ENCODE results near the gene ANO8. TPM values are rescaled to one million over a fixed set of nuclear protein-coding genes. Genes with fewer than 3 reads are reported as not detected.

ANO8 gene
- total RNA-seq, 1 donor from 2014 or later, result 16.7 TPM

GRCh38 chr19:17311455-17312188 lies 23.0 kb downstream of the ANO8 start:
- Mint-ChIP-seq H3K4me1 (ENCODE audit: low read depth) (peaks cover 40% of the 10 kb centered on the region), H3K27ac (ENCODE audit: unreplicated experiment) (peak overlapping the region; percentile 96)
- no peak for DNase-seq (ENCODE audit: low spot score)

GRCh38 chr19:17309965-17310461 lies 24.6 kb downstream of the ANO8 start:
- peaks cover 48% of the 10 kb centered on the region for H3K4me1 Mint-ChIP-seq (ENCODE audit: low read depth)
- peaks cover 2% of the 10 kb centered on the region for H3K36me3 Mint-ChIP-seq (ENCODE audit: low read depth)

More at GRCh38 chr19:17311455-17312188, 23.0 kb downstream of the ANO8 start:
- Mint-ChIP-seq H3K27me3 (ENCODE audit: low read depth) (no peaks in the 10 kb centered on the region), H3K9me3 (ENCODE audit: low read depth) (no peaks in the 10 kb centered on the region), H3K36me3 (ENCODE audit: low read depth) (peaks cover 10% of the 10 kb centered on the region), H3K4me3 (ENCODE audit: unreplicated experiment) (peak overlapping the region; percentile 65)
- no peak for TF ChIP-seq CTCF (IDR thresholded peaks at IDR 0.05)

GRCh38 chr19:17309198-17309964 lies 25.3 kb downstream of the ANO8 start, which contains the start of gene DDA1:
DDA1 (plus strand) TSS chr19:17309563; CDS start chr19:17309655, 92 bp downstream.
- no peak for TF ChIP-seq CTCF (IDR thresholded peaks at IDR 0.05)
- Mint-ChIP-seq H3K4me1 (ENCODE audit: low read depth) (peaks cover 54% of the 10 kb centered on the region), H3K4me3 (ENCODE audit: unreplicated experiment) (peak within 1 kb of the TSS; percentile 85), H3K9me3 (ENCODE audit: low read depth) (no peaks in the 10 kb centered on the region), H3K36me3 (ENCODE audit: low read depth) (peaks cover 2% of the 10 kb centered on the region), H3K27ac (ENCODE audit: unreplicated experiment) (peak within 1 kb of the TSS; percentile 90), H3K27me3 (ENCODE audit: low read depth) (no peaks in the 10 kb centered on the region)
- peak; percentile 99 for DNase-seq (ENCODE audit: low spot score)

More at GRCh38 chr19:17309965-17310461, 24.6 kb downstream of the ANO8 start:
- no peak for DNase-seq (ENCODE audit: low spot score)
- no peaks in the 10 kb centered on the region for H3K27me3 Mint-ChIP-seq (ENCODE audit: low read depth)
- peak overlapping the region; percentile 90 for H3K27ac Mint-ChIP-seq (ENCODE audit: unreplicated experiment)
- TF ChIP-seq CTCF (IDR thresholded peaks at IDR 0.05), result no peak
- H3K9me3 Mint-ChIP-seq (ENCODE audit: low read depth), result no peaks in the 10 kb centered on the region
- peak overlapping the region; percentile 85 for H3K4me3 Mint-ChIP-seq (ENCODE audit: unreplicated experiment)

- DNase-seq (ENCODE audit: low spot score), result no peak
- no peaks in the 10 kb centered on the region for H3K9me3 Mint-ChIP-seq (ENCODE audit: low read depth)
Observed at GRCh38 chr19:17307876-17308377, 26.7 kb downstream of the ANO8 start.

More at GRCh38 chr19:17307876-17308377, 26.7 kb downstream of the ANO8 start:
- H3K27me3 Mint-ChIP-seq (ENCODE audit: low read depth), result no peaks in the 10 kb centered on the region
- H3K27ac Mint-ChIP-seq (ENCODE audit: unreplicated experiment), result peak overlapping the region; percentile 8
- peaks cover 2% of the 10 kb centered on the region for H3K36me3 Mint-ChIP-seq (ENCODE audit: low read depth)
- no peak for TF ChIP-seq CTCF (IDR thresholded peaks at IDR 0.05)
- no peak overlapping the region for H3K4me3 Mint-ChIP-seq (ENCODE audit: unreplicated experiment)
- H3K4me1 Mint-ChIP-seq (ENCODE audit: low read depth), result peaks cover 65% of the 10 kb centered on the region

Data from chondrocyte (in vitro differentiated cells).